GM12875 (cell line): ENCODE measurements around the gene GPC5.

Source experiments
- H3K4me3 ChIP-seq: one replicate; pipeline ENCODE4 v1.5.1; 2011; ENCODE audit warnings: low read depth, low read length, control low read depth
- TF ChIP-seq, protein P1 (sequence below): IDR thresholded peaks from 2 replicates; pipeline ENCODE4 v1.5.1; 2011; ENCODE audit warnings: low read depth, mild to moderate bottlenecking, control low read depth, inconsistent platforms, low read length, moderate library complexity, borderline replicate concordance; ENCODE audit not compliant: insufficient read depth

The GPC5 gene

DNA sequence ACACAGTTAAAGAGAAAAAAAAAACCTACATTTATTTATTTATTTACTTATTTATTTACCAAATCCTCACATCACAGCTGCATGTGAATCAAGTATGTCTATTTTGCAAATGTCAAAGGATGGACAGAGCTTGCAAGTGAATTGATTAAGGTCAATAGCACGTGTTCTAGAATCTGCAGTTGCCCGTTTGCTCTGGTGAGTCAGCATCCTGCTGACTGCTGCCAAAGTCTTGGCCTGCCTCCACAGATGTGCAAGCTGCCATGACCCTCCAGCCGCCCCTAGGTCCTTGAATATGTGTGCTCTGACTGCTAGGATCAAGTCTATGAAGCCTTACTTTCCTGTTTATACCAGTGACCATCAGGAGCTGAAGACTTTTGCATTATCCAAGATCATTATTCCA, 320.6 kb downstream of the GPC5 start:
- TF ChIP-seq, protein P1, sequence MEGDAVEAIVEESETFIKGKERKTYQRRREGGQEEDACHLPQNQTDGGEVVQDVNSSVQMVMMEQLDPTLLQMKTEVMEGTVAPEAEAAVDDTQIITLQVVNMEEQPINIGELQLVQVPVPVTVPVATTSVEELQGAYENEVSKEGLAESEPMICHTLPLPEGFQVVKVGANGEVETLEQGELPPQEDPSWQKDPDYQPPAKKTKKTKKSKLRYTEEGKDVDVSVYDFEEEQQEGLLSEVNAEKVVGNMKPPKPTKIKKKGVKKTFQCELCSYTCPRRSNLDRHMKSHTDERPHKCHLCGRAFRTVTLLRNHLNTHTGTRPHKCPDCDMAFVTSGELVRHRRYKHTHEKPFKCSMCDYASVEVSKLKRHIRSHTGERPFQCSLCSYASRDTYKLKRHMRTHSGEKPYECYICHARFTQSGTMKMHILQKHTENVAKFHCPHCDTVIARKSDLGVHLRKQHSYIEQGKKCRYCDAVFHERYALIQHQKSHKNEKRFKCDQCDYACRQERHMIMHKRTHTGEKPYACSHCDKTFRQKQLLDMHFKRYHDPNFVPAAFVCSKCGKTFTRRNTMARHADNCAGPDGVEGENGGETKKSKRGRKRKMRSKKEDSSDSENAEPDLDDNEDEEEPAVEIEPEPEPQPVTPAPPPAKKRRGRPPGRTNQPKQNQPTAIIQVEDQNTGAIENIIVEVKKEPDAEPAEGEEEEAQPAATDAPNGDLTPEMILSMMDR, result no peak
- H3K4me3 ChIP-seq, result no peak overlapping the region

DNA sequence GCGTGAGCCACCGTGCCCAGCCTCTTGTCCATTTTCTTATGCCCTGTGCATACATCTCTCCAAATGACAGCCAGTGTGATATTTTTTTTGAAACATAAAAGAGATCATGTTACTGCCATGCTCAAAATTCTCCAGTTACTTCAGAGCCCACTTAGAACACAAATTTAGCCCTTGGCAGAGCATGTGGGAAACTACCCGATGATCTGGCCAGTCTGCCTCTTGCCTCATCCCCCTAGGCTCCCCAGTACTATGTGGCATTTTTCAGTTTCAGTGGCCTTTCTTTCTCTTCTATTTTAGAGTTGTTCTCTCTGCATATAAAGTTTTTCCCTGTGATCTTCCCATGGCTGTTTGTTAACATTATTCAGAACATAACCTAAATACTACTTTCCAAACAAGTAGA, 323.0 kb downstream of the GPC5 start:
- TF ChIP-seq, protein P1, result no peak
- no peak overlapping the region for H3K4me3 ChIP-seq

DNA sequence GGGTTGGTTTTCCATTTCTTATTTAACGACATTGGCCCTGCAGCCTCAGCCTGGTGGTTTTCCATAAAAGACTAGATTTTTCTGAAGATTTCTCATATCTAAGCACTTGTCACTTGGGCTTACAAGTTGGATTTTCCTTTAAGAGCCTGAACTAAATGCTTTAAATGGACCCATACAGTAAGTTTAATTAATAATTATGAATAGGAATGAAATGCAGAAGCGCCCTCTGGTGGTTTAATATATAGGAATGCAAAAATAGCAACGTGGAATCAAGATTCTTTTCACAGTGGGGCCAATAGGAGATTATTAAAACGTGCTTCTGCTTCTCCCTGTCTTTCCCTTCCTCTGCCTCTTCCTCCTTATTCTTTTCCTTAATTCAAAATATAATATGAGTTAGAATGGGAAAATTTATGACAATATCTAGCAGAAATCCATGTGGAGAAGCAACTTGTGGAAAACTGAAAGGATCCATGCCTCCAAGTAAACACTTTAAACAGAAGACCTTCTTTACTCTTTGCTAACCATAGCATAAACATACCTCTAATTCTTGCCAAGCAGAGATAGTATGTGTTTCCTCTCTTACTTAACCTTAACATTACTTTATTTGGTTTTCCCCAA, 324.0 kb downstream of the GPC5 start:
- TF ChIP-seq, protein P1, result peak; percentile 16; the same call in 1 of the 2 replicates
- no peak overlapping the region for H3K4me3 ChIP-seq

DNA sequence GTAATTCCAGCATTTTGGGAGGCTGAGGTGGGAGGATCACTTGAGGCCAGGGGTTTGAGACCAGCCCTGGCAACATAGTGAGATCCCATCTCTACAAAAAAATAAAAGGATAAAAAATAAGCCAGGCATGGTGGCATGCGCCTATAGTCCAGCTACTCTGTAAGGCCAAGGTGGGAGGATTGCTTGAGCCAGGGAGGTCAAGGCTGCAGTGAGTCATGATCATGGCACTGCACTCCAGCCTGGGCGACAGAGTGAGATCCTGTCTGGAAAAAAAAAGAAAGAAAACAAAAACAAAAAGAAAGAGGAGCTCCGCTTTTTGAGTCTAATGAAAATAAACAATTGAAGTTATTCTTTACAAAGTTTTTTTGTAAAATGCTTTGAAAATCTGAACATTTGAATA, 326.2 kb downstream of the GPC5 start:
- TF ChIP-seq, protein P1, result no peak
- H3K4me3 ChIP-seq, result no peak overlapping the region

DNA sequence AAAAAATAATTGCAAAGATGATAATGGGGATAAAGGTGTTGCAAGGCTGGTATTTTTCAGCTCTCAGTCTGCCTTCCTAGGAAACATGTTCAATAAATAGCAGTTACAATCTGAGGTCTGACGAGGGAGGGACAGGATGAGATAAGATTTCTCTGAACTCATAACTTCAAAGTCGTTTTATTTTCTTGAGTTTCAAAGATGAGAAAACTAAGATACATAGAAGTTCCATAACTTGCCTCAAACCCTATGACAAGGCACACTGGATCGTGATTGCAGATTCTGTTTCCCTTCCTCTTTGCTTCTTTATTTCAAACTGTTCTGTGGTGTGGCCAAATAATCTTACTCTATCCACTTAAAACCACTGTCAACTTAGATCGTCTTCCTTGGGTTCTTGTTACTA, 327.2 kb downstream of the GPC5 start:
- TF ChIP-seq, protein P1, result no peak
- no peak overlapping the region for H3K4me3 ChIP-seq

DNA sequence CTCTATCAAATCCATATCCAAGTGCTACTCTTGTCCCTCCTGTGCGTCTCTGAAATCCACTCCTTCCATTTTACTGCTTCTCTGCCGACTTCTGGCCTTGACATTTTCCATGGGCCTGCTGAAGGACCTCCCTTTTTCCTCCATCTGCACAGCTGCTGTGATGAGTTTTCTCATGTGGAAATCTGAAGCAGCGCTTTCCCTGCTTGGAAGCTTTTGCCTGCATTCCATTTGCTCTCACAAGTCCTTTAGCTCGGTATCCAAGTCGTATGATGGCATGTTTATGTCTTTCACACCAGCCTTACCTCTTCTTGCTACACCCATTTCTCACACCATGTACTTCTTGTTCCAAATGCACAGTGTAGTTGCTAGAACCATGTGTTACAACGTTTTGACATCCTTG, 328.2 kb downstream of the GPC5 start:
- H3K4me3 ChIP-seq, result no peak overlapping the region
- TF ChIP-seq, protein P1, result no peak

DNA sequence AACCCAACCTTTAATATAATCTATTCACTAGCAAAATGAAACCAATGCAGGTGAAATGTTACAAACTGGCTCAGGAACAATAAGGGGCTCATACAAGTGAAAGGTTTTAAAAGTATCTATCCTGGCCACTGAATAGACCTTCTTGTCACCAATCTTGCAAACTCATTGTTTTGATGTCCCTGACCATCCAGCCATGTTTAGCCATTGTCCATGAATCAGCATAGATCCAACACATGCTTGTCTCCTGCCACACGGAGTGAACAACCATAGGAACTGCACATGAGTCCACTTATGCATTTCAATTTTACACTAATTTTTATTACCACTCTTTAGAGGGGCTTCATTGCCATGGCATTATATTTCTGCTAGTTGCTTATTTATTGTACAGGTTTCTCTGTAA, 331.4 kb downstream of the GPC5 start:
- TF ChIP-seq, protein P1, result no peak
- H3K4me3 ChIP-seq, result no peak overlapping the region
